Stimulated activated CD4-positive, alpha-beta T cell treated with anti-CD3 and anti-CD28 coated beads, Interleukin-12 subunit alpha, Interleukin-12 subunit beta, amount 100 ng/mL, for 24 hours (primary cell): ENCODE results near the gene CYTL1.

Experiments
- DNase-seq, 2 experiments: peaks; one replicate each; pipeline ENCODE4 v3.0.0-alpha.2; 2020; ENCODE audit warnings: low read depth in 2 of 2

The CYTL1 gene

GRCh38 chr4:4968161-4968725 lies 51.0 kb downstream of the CYTL1 start:
- DNase-seq = no peak
